Dendritic cell treated with granulocyte-macrophage colony-stimulating factor and Interleukin-4, amounts not matched to agents 40 ng/mL and 50 ng/mL, for 4 days (primary cell): ENCODE measurements around the gene WDHD1.
"Not testable (repeated sequence)": the region's sequence is repeated elsewhere in the genome, so short reads cannot be mapped to it uniquely, and the experiment has no call there.

Experiments
- H3K27ac Mint-ChIP-seq: one replicate; pipeline ENCODE4 v1.8.0; 2022; ENCODE audit warnings: mild to moderate bottlenecking, mixed read lengths
- H3K27me3 Mint-ChIP-seq: one replicate; pipeline ENCODE4 v1.8.0; 2022; ENCODE audit warnings: mild to moderate bottlenecking, mixed read lengths
- H3K36me3 Mint-ChIP-seq: one replicate; pipeline ENCODE4 v1.8.0; 2022; ENCODE audit warnings: low read depth, mixed read lengths
- H3K4me1 Mint-ChIP-seq: one replicate; pipeline ENCODE4 v1.8.0; 2022; ENCODE audit warnings: low read depth, mixed read lengths
- H3K4me3 Mint-ChIP-seq: one replicate; pipeline ENCODE4 v1.8.0; 2022; ENCODE audit warnings: mild to moderate bottlenecking, moderate library complexity, mixed read lengths
- H3K9me3 Mint-ChIP-seq: one replicate; pipeline ENCODE4 v1.8.0; 2022; ENCODE audit warnings: mixed read lengths
- intact Hi-C: fragments of 100-400 bp; cut with micrococcal nuclease; formaldehyde crosslinking; loops from one replicate; pipeline ENCODE4 v1.15.0; 2022

Gene WDHD1

DNA sequence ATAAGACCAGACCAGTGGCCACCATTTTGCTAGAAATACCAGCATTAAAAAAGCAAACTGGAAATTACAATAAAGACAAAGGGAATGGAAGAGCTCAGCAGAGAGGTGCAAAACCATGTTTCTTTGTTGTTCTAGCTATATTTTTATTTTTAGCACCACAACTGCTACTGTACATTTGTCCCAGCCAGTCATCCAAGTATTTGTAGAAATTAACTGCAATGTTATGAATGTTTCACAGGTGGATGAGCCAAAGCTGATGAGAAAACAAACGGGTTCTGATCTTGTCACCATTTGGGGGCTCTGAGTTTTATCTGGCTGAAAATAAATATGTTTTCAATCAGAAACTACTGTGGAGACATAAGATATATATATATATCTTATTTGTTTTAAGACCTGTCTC is 99.3 kb downstream of the WDHD1 start:
- Mint-ChIP-seq H3K36me3 (no peaks in the 10 kb centered on the region), H3K27ac (no peak overlapping the region), H3K27me3 (no peaks in the 10 kb centered on the region), H3K9me3 (no peaks in the 10 kb centered on the region), H3K4me1 (no peaks in the 10 kb centered on the region), H3K4me3 (no peak overlapping the region)
- intact Hi-C loops = no loop called here

DNA sequence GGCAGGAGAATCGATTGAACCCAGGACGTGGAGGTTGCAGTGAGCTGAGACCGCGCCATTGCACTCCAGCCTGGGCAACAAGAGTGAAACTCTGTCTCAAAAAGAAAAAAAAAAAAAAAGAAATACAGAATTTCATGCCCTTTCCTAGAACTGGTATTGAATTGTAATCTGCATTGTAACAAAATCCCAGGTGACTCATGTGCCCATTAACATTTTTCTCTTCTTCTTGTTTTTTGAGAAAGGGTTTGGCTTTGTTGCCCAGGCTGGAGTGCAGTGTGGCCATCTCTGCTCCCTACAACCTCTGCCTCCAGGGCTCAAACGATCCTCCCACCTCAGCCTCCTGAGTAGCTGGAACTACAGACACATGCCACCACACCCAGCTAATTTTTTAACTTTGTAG is 100.3 kb downstream of the WDHD1 start:
- H3K4me1 Mint-ChIP-seq, H3K36me3 Mint-ChIP-seq, H3K4me3 Mint-ChIP-seq, H3K9me3 Mint-ChIP-seq, H3K27me3 Mint-ChIP-seq, H3K27ac Mint-ChIP-seq, intact Hi-C loops: not testable (repeated sequence)

DNA sequence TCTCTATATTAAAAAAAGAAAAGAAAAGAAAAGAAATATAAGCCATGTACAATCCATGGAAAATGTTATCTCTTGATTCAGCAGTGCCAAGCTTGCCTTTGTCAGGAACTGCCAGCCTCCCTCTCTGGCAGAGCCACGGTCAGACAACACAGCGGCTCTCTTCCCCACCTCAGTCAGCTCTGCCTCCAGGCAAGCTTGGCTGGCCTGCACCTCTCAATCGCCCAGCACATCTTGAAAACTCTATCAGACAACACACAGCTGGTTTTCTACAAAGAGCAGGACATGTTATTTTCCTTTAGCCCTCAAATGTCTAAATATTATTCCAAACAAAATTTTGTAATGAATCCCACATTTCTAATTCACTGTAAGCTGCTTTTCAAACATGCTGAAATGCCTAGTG is 104.3 kb downstream of the WDHD1 start:
- H3K27me3 Mint-ChIP-seq = no peaks in the 10 kb centered on the region
- no peaks in the 10 kb centered on the region for H3K36me3 Mint-ChIP-seq
- intact Hi-C loops = no loop called here
- no peak overlapping the region for H3K4me3 Mint-ChIP-seq
- no peak overlapping the region for H3K27ac Mint-ChIP-seq
- H3K9me3 Mint-ChIP-seq = no peaks in the 10 kb centered on the region
- no peaks in the 10 kb centered on the region for H3K4me1 Mint-ChIP-seq

DNA sequence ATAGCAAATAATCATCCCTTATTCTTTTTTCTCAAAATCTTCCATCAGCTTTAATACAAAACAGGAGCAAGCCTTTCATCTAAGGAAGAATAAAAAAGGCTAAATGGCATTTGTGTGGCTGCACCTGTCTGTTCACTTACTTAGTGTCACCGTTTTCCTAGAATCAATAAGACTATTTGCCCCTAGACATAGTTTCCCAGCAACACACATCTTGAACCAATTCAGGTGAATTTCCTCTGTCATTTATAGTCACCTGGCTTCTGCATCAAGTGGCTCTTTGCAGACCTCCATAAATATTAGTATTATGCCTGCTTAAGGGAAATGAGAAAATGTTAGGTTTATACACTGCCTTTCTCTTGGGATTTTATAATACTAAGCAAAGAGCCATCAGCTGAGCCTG is 106.8 kb downstream of the WDHD1 start:
- intact Hi-C loops = no loop called here
- Mint-ChIP-seq H3K9me3 (no peaks in the 10 kb centered on the region), H3K36me3 (no peaks in the 10 kb centered on the region), H3K4me1 (no peaks in the 10 kb centered on the region), H3K27ac (no peak overlapping the region), H3K4me3 (no peak overlapping the region), H3K27me3 (no peaks in the 10 kb centered on the region)

DNA sequence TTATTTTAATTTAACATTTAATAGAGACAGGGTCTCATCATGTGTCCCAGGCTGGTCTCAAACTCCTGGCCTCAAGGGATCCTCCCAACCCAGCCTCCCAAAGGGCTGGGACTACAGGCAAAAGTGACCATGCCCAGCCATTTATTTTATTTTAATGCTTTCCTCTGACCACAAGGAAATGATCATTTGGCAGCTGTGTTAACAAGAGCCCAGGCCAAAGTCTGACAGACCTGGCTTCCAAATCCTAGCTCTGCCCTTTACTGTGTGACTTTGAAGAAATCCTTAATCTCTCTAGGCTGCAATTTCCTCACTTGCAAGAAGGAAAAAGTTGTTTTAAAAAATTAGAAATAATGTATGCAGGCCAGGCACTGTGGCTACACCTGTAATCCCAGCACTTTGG is 107.6 kb downstream of the WDHD1 start:
- Mint-ChIP-seq H3K27me3 (no peaks in the 10 kb centered on the region), H3K36me3 (no peaks in the 10 kb centered on the region), H3K4me3 (no peak overlapping the region), H3K4me1 (no peaks in the 10 kb centered on the region), H3K9me3 (no peaks in the 10 kb centered on the region), H3K27ac (no peak overlapping the region)
- intact Hi-C loops = no loop called here

DNA sequence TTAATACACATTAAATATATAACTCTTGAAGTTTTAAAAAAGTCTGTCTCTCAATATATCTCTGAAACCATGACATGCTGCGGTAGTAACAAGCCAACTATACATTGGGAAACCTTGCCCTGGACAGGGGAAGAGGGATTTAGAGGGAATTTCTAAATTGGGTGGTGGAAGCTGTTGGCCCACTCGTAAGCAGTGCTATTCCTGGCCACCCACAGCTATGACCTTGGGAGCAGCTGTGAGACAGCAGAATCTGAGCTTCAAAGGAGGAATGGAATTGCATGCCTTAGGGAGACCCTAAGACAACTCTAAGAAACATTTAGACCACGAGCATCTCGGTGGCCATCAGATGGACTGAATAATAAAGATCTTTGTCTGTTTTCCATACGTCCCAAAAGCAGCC is 108.5 kb downstream of the WDHD1 start:
- Mint-ChIP-seq H3K4me1 (no peaks in the 10 kb centered on the region), H3K27ac (no peak overlapping the region), H3K9me3 (no peaks in the 10 kb centered on the region), H3K36me3 (no peaks in the 10 kb centered on the region), H3K4me3 (no peak overlapping the region), H3K27me3 (no peaks in the 10 kb centered on the region)
- intact Hi-C loops = no loop called here

DNA sequence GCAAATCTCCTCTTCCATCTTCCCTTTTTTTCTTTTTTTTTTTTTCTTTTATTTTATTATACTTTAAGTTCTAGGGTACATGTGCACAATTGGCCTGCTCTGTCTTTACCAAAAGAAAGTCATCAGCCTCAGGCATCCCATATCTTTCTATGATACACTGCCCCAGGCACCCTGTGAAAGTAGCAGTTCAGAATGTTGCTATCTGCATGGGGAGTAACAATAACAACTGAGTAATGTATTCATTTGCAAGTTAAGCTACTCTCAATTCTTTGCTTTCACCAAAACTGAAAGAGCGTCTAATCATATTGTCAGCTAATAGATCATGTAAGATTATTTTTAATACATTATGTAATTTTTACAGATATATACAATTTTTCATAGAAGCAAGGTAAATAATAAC is 110.8 kb downstream of the WDHD1 start:
- Mint-ChIP-seq H3K4me1 (no peaks in the 10 kb centered on the region), H3K27me3 (no peaks in the 10 kb centered on the region), H3K27ac (no peak overlapping the region), H3K4me3 (no peak overlapping the region), H3K9me3 (no peaks in the 10 kb centered on the region), H3K36me3 (no peaks in the 10 kb centered on the region)
- intact Hi-C loops = no loop called here

DNA sequence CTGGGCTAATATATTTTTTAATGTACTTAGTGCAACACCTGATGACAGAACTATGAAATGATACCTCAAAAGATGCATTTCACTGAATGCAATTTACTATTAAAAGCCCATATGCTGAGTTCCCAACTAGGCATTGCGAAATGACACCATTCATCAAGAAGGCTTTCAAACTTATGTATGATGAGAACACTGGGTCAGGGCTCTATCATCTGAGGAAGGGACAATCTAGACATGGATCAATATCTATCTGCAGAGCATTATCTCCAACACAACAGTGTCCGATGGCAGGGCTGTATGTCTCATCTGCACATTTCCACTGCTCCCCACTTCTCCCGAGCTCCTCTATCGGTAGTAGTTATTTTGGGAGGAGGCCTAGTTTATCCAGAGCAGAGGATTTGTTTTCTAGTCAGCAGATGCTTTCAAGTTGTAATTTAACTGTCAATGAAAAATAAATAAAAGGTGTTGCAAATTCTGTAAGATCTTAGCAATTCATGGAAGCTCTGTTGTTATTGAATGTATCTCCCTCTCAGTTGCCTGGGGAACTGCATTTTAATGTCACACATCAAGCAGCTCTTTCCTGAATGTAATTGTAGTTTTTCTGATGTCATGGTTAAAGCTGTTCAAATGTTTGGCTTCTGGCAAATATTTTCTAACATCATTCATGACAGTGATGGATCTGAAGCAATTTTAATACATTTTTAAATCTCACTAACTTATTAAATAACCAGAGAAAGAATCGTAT is 116.9 kb downstream of the WDHD1 start:
- intact Hi-C loops = no loop called here

DNA sequence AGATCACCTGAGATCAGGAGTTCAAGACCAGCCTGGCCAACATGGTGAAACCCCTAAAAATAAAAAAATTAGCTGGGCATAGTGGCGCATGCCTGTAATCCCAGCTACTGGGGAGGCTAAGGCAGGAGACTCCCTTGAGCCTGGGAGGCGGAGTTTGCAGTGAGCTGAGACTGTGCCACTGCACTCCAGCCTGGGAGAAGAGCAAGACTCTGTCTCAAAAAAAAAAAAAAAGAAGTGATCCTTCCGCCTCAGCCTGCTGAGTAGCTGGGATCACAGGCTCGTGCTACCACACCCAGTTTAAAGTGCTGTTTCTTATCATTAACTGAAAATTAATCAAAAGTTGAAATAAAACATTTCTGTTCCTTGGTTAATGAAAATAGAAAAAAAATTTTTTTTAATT is 117.9 kb downstream of the WDHD1 start:
- H3K36me3 Mint-ChIP-seq, H3K27ac Mint-ChIP-seq, H3K9me3 Mint-ChIP-seq, intact Hi-C loops, H3K27me3 Mint-ChIP-seq, H3K4me3 Mint-ChIP-seq: not testable (repeated sequence)
- H3K4me1 Mint-ChIP-seq = peaks cover 14% of the 10 kb centered on the region

More for the DNA sequence above, 116.9 kb downstream of the WDHD1 start:
- Mint-ChIP-seq H3K27me3 (no peaks in the 10 kb centered on the region), H3K4me1 (peaks cover 14% of the 10 kb centered on the region), H3K9me3 (no peaks in the 10 kb centered on the region), H3K27ac (no peak overlapping the region), H3K36me3 (no peaks in the 10 kb centered on the region), H3K4me3 (no peak overlapping the region)

DNA sequence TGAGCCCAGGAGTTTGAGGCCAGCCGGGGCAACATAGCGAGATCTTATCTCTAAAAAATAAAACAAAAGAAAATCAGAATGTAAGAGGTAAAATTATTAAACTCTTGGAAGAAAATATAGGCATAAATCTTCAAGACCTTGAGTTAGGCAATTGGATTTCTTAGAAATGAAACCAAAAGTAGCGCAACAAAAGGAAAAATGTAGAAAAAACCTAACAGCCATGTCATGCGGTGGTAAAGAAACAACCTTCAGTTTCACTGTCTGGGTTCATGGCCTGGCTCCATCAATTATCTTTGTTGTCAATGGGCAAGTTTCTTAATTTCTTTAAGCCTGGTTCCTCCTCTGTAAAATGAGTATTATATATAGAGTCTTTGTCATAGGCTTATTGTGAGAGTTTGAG is 118.7 kb downstream of the WDHD1 start:
- no peaks in the 10 kb centered on the region for H3K27me3 Mint-ChIP-seq
- H3K4me3 Mint-ChIP-seq = no peak overlapping the region
- H3K4me1 Mint-ChIP-seq = peaks cover 14% of the 10 kb centered on the region
- intact Hi-C loops = no loop called here
- H3K36me3 Mint-ChIP-seq = no peaks in the 10 kb centered on the region
- no peaks in the 10 kb centered on the region for H3K9me3 Mint-ChIP-seq
- peak overlapping the region; percentile 35 for H3K27ac Mint-ChIP-seq

DNA sequence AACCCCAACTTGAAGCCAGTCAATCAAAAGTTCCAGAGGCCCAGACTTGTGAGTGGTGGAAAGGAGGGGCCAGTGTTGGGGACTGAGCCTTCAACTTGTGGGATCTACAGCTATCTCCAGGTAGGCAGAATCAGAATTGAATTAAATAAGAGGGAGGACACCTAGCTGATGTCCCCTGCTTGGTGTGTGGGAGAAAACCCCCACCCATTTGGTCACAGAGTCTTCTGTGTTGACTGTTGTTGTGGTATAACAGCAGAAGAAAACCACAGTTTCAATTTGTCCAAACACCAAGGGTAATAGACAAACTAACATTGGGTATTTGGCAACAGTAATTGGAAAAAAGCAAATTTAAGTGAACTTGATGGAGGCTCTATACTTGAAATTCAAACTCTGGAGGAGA is 120.8 kb downstream of the WDHD1 start:
- Mint-ChIP-seq H3K4me1 (peaks cover 14% of the 10 kb centered on the region), H3K9me3 (no peaks in the 10 kb centered on the region), H3K4me3 (no peak overlapping the region), H3K27ac (no peak overlapping the region), H3K27me3 (no peaks in the 10 kb centered on the region), H3K36me3 (peaks cover 5% of the 10 kb centered on the region)
- intact Hi-C loops = no loop called here

DNA sequence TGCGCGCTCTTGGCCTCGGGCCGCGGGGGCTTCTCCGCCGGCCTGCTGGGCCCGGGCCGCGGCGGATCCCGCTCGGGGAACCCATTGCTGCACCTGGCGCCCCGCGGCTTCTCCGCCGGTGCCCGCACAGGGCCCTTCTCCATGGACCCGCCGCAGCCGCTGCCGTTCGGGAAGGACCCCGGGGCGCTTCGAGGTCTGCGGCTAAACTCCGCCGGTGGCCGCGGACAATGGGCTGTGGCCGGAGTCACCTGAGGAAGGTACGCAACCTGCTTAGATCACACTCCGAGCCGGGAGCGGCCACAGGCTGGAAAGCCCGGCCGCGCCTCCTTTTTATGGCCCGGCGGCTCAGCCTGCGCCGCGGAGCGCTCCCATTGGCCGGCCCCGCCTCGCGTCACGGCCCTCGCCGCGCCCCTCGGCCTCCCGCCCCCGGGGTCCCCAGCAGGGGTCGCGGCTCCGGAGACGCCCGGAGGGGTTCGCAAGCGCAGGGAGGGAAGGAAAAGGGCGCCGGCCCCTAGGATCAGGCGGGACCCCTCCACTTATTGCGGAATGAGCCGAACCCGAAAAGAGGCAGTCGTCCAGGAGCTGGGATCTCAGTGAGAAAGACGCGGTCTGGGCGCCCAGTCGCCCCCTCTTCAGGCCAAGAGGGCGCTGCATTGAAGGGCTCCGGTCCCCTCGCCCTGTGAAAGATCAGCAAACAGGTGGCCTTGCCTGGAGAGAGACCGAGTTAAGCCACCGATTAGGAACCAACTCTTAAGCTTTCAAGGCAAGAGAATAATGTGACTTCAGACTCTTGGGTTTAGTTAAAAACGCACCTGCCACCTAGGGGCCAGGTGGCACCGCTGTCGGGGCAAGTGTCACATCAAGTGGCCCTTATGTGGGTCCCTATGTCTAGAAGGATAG is 124.1 kb downstream of the WDHD1 start, which contains the start of gene GCH1:
TSS of gene GCH1 (minus strand) at position 306 of the 900 bp plus-strand sequence. CDS start at position 143, 163 bp downstream.
- Mint-ChIP-seq H3K4me3 (peak within 1 kb of the TSS; percentile 82), H3K9me3 (no peaks in the 10 kb centered on the region), H3K27me3 (no peaks in the 10 kb centered on the region), H3K4me1 (peaks cover 21% of the 10 kb centered on the region), H3K27ac (peak within 1 kb of the TSS; percentile 81), H3K36me3 (peaks cover 5% of the 10 kb centered on the region)
- intact Hi-C loops = no loop called here

DNA sequence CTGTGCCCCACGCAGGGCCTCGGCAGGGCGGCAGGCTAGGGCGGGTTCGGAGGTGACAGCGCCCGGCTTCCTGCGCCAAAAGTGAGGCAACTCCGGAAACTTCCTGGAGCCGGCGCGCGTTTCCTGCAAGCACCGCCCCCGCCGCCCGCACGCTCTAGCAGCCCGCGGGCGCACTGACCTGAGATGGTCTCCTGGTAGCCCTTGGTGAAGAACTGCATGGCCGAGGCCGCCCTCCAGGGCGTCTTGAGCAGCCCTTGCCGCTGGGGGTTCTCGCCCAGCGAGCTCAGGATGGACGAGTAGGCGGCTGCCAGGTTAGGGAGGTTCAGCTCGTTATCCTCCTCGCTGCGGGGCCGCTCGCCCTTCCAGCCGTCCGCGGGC is 124.8 kb downstream of the WDHD1 start:
- Mint-ChIP-seq H3K36me3 (peaks cover 5% of the 10 kb centered on the region), H3K4me1 (peaks cover 17% of the 10 kb centered on the region), H3K27ac (peak overlapping the region; percentile 81), H3K27me3 (no peaks in the 10 kb centered on the region), H3K9me3 (no peaks in the 10 kb centered on the region), H3K4me3 (peak overlapping the region; percentile 82)
- intact Hi-C loops = no loop called here

DNA sequence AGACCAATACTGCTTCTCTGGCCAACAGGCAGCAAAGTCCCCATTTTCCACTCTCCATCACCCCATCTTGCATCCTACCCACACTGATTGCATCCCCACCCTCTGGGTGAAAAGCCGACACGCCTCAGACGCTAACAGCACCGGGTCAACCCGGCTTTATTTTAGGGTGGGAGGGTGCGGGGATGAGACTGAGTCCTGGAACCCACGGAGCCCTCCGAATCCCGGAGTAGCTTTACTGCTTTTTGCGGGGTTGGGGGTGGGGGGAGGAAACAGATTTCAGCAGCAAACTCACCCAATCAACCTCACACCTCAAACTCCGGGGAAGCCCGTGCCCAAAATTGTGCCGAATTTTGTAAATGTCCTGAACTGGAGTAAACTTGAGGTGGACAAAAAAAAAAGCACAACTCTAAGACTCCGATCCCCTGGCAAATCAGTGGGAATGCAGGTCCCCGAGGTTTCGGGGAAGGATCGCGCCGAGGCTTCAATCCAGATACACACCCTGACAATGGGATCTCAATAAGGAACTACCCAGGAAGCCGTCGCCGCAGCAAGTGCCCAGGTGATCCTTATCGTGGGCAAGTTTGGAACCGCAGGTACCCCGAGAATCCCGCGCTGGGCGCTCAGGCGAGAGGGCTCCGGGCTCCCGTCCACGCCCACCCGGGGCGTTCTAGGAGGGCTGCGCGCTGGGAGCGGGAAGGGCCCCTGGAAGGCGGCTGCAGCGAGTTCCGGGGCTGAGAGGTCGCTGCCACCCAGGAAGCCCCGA is 125.3 kb downstream of the WDHD1 start:
- peak overlapping the region; percentile 82 for H3K4me3 Mint-ChIP-seq
- peaks cover 17% of the 10 kb centered on the region for H3K4me1 Mint-ChIP-seq
- H3K9me3 Mint-ChIP-seq = no peaks in the 10 kb centered on the region
- peaks cover 5% of the 10 kb centered on the region for H3K36me3 Mint-ChIP-seq
- intact Hi-C loops = no loop called here
- peak overlapping the region; percentile 81 for H3K27ac Mint-ChIP-seq
- no peaks in the 10 kb centered on the region for H3K27me3 Mint-ChIP-seq
